ENCODE results near the gene FAM168B. TPM values are rescaled to one million over a fixed set of nuclear protein-coding genes. Genes with fewer than 3 reads are reported as not detected.
"Not testable (repeated sequence)": the region's sequence is repeated elsewhere in the genome, so short reads cannot be mapped to it uniquely, and the experiment has no call there.

FAM168B gene
- total RNA-seq, 2 donors from 2014 or later = 69.8 to 82.6 TPM

DNA sequence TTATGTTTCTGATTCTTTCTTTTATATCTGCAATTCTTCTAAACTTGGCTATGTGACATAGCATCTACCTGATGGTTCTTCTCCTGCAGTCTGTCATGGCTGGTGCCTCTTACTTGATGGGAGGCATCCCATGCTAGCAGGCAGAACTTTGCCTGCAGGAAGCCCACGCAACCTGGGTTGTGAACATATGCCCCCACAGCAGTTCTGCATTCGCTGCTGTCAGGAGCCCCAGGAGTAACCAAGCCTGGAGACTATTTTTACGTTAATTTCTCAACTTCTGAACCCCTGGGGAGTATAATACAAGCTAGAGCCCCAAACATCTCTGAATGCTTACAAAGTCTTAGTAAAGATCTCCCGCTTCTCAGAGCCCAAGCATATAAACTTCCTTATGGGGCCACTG, 12.1 kb downstream of the FAM168B start:
- peak overlapping the region; percentile 3 to 40 for H3K27ac Mint-ChIP-seq
- peaks cover 37% of the 10 kb centered on the region for H3K36me3 Mint-ChIP-seq

GRCh38 chr2:131079931-131080330, 13.3 kb downstream of the FAM168B start:
- DNase-seq (ENCODE audit: low spot score); H3K27me3 Mint-ChIP-seq; ATAC-seq; H3K4me3 Mint-ChIP-seq; H3K9me3 Mint-ChIP-seq: not testable (repeated sequence)
- peak overlapping the region in 1 of 2 donors; percentile 63 for H3K27ac Mint-ChIP-seq
- peaks cover 34 to 45% of the 10 kb centered on the region in 2 donors for H3K4me1 Mint-ChIP-seq (ENCODE audit: low read depth in 2 of 2)
- peaks cover 31% of the 10 kb centered on the region for H3K36me3 Mint-ChIP-seq

More for the DNA sequence above, 12.1 kb downstream of the FAM168B start:
- DNase-seq (ENCODE audit: low spot score) (no peak), ATAC-seq (no peak)
- no peaks in the 10 kb centered on the region for H3K9me3 Mint-ChIP-seq
- no peaks in the 10 kb centered on the region for H3K27me3 Mint-ChIP-seq
- H3K4me1 Mint-ChIP-seq (ENCODE audit: low read depth in 2 of 2) = peaks cover 46 to 49% of the 10 kb centered on the region in 2 donors
- H3K4me3 Mint-ChIP-seq = no peak overlapping the region

DNA sequence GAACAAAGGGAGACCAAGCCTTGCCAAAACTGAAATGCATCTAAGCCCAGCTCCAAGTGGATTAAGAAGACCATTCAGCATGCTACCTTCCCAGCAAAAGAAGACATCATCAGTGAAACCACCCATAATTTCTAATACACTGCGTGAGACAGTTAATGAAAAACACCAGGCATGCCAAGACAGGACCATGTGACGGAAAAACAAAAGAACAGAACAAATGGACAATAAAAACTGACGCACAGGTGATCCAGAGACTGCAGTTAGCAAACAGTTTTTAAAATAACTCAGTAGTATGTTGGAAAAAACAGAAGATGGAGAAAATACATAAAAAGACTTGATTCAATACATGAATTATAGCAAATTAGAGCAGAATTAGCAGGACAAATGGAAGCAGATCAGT, 15.3 kb downstream of the FAM168B start:
- H3K36me3 Mint-ChIP-seq = peaks cover 31% of the 10 kb centered on the region
- H3K27me3 Mint-ChIP-seq = no peaks in the 10 kb centered on the region
- ATAC-seq = no peak
- no peak overlapping the region for H3K27ac Mint-ChIP-seq
- DNase-seq (ENCODE audit: low spot score) = no peak
- H3K4me1 Mint-ChIP-seq (ENCODE audit: low read depth in 2 of 2) = peaks cover 30 to 45% of the 10 kb centered on the region in 2 donors
- H3K9me3 Mint-ChIP-seq = no peaks in the 10 kb centered on the region
- H3K4me3 Mint-ChIP-seq = no peak overlapping the region

GRCh38 chr2:131077182-131077846, 15.9 kb downstream of the FAM168B start:
- Mint-ChIP-seq H3K36me3 (peaks cover 31% of the 10 kb centered on the region), H3K27ac (no peak overlapping the region), H3K27me3 (no peaks in the 10 kb centered on the region), H3K9me3 (no peaks in the 10 kb centered on the region), H3K4me3 (no peak overlapping the region), H3K4me1 (ENCODE audit: low read depth in 2 of 2) (peaks cover 30 to 45% of the 10 kb centered on the region in 2 donors)
- no peak for ATAC-seq
- no peak for DNase-seq (ENCODE audit: low spot score)

DNA sequence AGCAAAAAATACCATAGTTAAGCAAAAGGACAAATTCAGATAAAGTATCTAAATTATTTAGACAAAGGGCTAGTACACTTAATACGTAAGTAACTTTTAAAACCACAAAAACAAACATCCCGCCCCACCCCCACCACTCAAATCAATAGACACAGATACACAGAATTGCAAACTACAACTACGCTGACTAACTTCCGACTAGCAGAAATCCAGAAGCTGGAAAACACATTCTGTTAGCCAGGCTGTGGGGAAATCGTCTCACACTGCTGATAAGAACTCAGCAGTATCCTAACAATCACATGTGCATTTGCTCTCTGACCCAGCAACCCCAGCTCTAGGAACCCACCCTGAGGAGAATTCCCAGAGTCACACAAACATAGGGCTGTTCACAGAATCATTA, 16.6 kb downstream of the FAM168B start:
- Mint-ChIP-seq H3K4me3 (no peak overlapping the region), H3K36me3 (peaks cover 27% of the 10 kb centered on the region), H3K9me3 (no peaks in the 10 kb centered on the region), H3K27ac (no peak overlapping the region), H3K4me1 (ENCODE audit: low read depth in 2 of 2) (peaks cover 30 to 44% of the 10 kb centered on the region in 2 donors), H3K27me3 (no peaks in the 10 kb centered on the region)
- DNase-seq (ENCODE audit: low spot score) = no peak
- ATAC-seq = no peak

- peaks cover 23 to 37% of the 10 kb centered on the region in 2 donors for H3K4me1 Mint-ChIP-seq (ENCODE audit: low read depth in 2 of 2)
- peaks cover 22% of the 10 kb centered on the region for H3K36me3 Mint-ChIP-seq
- H3K27me3 Mint-ChIP-seq; H3K9me3 Mint-ChIP-seq; ATAC-seq; DNase-seq (ENCODE audit: low spot score); H3K27ac Mint-ChIP-seq; H3K4me3 Mint-ChIP-seq: not testable (repeated sequence)
Observed at GRCh38 chr2:131075578-131075977, 17.7 kb downstream of the FAM168B start.

GRCh38 chr2:131068172-131068571, 25.1 kb downstream of the FAM168B start:
- peaks cover 17 to 26% of the 10 kb centered on the region in 2 donors for H3K4me1 Mint-ChIP-seq (ENCODE audit: low read depth in 2 of 2)
- peaks cover 25% of the 10 kb centered on the region for H3K36me3 Mint-ChIP-seq
- not testable (repeated sequence) for ATAC-seq; H3K9me3 Mint-ChIP-seq; DNase-seq (ENCODE audit: low spot score); H3K27me3 Mint-ChIP-seq; H3K4me3 Mint-ChIP-seq; H3K27ac Mint-ChIP-seq

- Mint-ChIP-seq H3K4me1 (ENCODE audit: low read depth in 2 of 2) (peaks cover 19 to 28% of the 10 kb centered on the region in 2 donors), H3K9me3 (no peaks in the 10 kb centered on the region), H3K27ac (no peak overlapping the region), H3K4me3 (no peak overlapping the region), H3K27me3 (no peaks in the 10 kb centered on the region), H3K36me3 (peaks cover 25% of the 10 kb centered on the region)
- ATAC-seq (no peak), DNase-seq (ENCODE audit: low spot score) (no peak)
Observed at GRCh38 chr2:131067465-131068125, 25.7 kb downstream of the FAM168B start.

DNA sequence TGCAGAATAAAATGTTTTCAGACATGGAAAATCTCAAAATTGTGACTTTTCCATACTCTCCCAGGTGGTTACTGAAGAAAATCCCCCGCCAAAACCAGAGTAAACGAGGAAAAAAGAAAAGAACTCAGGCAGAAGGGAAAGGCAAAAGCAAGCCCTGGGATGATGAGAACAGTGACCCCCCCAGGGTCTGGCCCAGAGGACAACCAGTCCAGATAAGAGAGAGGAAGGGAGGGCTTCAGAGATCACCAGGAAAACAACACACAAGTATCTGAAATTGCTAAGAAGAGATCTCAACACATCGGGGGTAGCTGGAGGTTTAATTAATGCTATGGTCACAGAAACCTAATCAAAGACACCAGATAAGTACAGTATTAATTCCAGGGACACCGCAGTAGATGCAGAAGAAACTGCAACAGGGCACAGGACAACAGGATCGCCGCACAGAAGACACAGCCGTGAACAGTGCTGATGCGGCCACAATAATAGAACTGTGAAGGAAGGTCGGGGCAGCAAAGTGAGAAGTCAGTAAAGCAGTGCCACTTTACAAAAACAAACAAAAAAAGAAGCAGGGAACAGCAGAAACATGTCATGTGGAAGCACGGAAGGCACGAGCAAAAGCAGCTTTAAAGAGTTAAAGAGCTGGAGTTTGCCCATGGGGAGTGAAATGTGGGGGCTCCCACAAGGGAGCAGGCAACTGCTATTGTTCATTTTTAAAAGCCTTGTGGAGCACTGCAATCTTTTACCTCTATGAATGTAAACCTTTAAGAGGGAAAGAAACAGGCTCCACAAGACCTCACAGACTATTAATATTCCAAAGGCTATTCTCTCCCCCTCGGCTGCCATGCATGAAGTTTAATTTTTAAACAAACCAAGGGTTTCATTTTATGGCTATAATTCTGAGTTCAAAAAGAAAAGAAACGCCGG, 28.4 kb downstream of the FAM168B start:
- Mint-ChIP-seq H3K9me3 (no peaks in the 10 kb centered on the region), H3K4me1 (ENCODE audit: low read depth in 2 of 2) (peaks cover 32 to 40% of the 10 kb centered on the region in 2 donors), H3K4me3 (no peak overlapping the region), H3K27ac (no peak overlapping the region), H3K36me3 (peaks cover 17% of the 10 kb centered on the region), H3K27me3 (no peaks in the 10 kb centered on the region)
- ATAC-seq (no peak), DNase-seq (ENCODE audit: low spot score) (no peak)

- Mint-ChIP-seq H3K36me3 (peaks cover 17% of the 10 kb centered on the region), H3K27me3 (no peaks in the 10 kb centered on the region), H3K4me1 (ENCODE audit: low read depth in 2 of 2) (peaks cover 32 to 43% of the 10 kb centered on the region in 2 donors), H3K4me3 (no peak overlapping the region), H3K9me3 (no peaks in the 10 kb centered on the region), H3K27ac (no peak overlapping the region)
- ATAC-seq (no peak), DNase-seq (ENCODE audit: low spot score) (no peak)
Observed at GRCh38 chr2:131063501-131064283, 29.6 kb downstream of the FAM168B start.

DNA sequence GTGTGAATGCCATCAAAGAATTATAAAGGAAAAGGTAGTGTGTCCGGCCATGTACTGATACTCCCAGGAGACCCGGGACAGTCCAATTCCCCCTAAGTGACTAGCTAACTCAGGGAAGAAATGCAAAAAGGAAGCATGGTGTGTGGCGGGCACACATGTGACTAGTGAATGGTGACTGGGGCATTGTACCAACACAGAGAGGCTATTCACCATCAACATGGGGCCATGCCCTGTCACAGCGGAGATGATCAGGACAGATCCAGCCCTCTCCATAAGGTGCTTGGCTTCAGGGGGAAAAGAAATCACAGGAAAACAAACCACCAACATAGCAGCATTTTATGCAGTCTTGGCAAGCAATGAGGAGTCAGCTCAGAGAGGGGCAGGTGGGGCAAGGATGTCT, 34.3 kb downstream of the FAM168B start:
- Mint-ChIP-seq H3K4me1 (ENCODE audit: low read depth in 2 of 2) (peaks cover 22 to 35% of the 10 kb centered on the region in 2 donors), H3K36me3 (peaks cover 5% of the 10 kb centered on the region)
- ATAC-seq = no peak

DNA sequence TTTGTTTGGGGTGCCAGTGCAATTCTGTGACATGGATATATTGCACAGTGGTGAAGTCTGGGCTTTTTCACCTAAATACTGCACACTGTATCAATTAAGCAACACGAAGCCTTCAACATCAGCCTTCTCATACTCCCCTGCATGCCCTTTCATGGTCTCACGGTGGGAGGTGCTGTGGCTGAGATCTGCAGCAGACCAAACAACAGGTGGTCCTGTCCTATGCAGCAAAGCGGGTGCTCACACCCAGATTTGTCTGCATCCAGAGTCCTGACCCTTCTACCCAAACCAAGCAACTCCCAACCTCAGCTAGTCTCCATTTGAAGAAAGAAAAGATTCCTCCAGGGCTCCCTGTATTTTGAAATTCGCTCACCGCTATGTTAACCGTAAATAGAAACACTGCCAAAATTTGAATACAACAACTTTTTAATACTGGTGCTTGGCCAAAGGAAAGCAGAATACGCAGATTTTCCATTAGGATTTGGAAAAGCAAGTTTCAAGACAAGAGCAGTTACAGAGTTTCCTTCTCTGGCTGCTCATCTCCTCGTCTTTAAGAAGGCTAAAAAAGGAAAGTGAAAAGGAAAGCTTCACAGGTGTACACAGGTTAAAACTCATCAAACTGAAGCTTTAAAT, 34.9 kb downstream of the FAM168B start:
- peaks cover 22 to 33% of the 10 kb centered on the region in 2 donors for H3K4me1 Mint-ChIP-seq (ENCODE audit: low read depth in 2 of 2)
- H3K27ac Mint-ChIP-seq = peak overlapping the region in 1 of 2 donors; percentile 25
- peaks cover 6% of the 10 kb centered on the region for H3K36me3 Mint-ChIP-seq
- no peaks in the 10 kb centered on the region for H3K27me3 Mint-ChIP-seq
- no peaks in the 10 kb centered on the region for H3K9me3 Mint-ChIP-seq
- DNase-seq (ENCODE audit: low spot score) (no peak), ATAC-seq (no peak)
- H3K4me3 Mint-ChIP-seq = no peak overlapping the region

More for the DNA sequence above, 34.3 kb downstream of the FAM168B start:
- no peaks in the 10 kb centered on the region for H3K9me3 Mint-ChIP-seq
- H3K4me3 Mint-ChIP-seq = no peak overlapping the region
- DNase-seq (ENCODE audit: low spot score) = no peak
- H3K27me3 Mint-ChIP-seq = no peaks in the 10 kb centered on the region
- peak overlapping the region in 1 of 2 donors; percentile 25 for H3K27ac Mint-ChIP-seq

DNA sequence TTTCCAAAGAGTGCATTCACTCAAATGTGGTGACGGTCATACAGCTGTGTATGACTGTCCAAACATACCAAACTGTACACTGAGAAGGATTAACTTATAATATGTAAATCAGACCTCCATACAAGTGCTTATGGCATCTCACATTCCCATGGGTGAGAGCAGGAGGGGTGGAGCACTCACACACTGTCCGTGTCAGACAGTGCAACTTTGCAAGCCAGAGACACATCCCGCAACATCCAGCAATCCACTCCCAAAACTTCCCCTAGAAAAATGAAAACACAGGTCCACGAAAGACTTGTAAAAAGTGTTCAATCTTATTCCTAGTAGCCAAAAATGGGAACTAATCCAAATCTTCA, 36.4 kb downstream of the FAM168B start:
- H3K4me1 Mint-ChIP-seq (ENCODE audit: low read depth in 2 of 2) = peaks cover 15 to 32% of the 10 kb centered on the region in 2 donors
- ATAC-seq = no peak
- no peaks in the 10 kb centered on the region for H3K27me3 Mint-ChIP-seq
- no peaks in the 10 kb centered on the region for H3K9me3 Mint-ChIP-seq
- peak overlapping the region in 1 of 2 donors; percentile 56 for H3K27ac Mint-ChIP-seq
- DNase-seq (ENCODE audit: low spot score) = no peak
- no peak overlapping the region for H3K4me3 Mint-ChIP-seq
- H3K36me3 Mint-ChIP-seq = peaks cover 15% of the 10 kb centered on the region

Data from natural killer cell treated with Interleukin-12 subunit alpha and Interleukin-12 subunit beta and Interleukin-15 and Interleukin-18, amount 100 ng/mL, for 72 hours (primary cell).